KMS-11 (cell line): Measurements from ENCODE around the gene PNPO.

ENCODE experiments used
- H2AFZ ChIP-seq: fragments of 200-600 bp; sonication (generic); 2 replicates; pipeline ENCODE4 v1.6.1; 2016; ENCODE audit warnings: antibody characterized with exemption, mixed run types, low read depth
- H3K27ac ChIP-seq: fragments of 200-600 bp; sonication (generic); 2 replicates; pipeline ENCODE4 v1.6.1; 2016; ENCODE audit warnings: mild to moderate bottlenecking, mixed run types
- H3K27me3 ChIP-seq: fragments of 200-600 bp; sonication (generic); 2 replicates; pipeline ENCODE4 v1.6.1; 2017; ENCODE audit warnings: mild to moderate bottlenecking, low read depth, mixed run types, moderate library complexity; ENCODE audit not compliant: insufficient read depth
- H3K36me3 ChIP-seq: fragments of 200-600 bp; sonication (generic); 2 replicates; pipeline ENCODE4 v1.6.1; 2017; ENCODE audit warnings: mild to moderate bottlenecking, mixed run types; ENCODE audit not compliant: insufficient read depth
- H3K4me1 ChIP-seq: fragments of 200-600 bp; sonication (generic); 2 replicates; pipeline ENCODE4 v1.6.1; 2016; ENCODE audit warnings: mild to moderate bottlenecking, low read depth, mixed run types; ENCODE audit not compliant: poor library complexity, severe bottlenecking
- H3K4me2 ChIP-seq: fragments of 200-600 bp; sonication (generic); 2 replicates; pipeline ENCODE4 v1.7.0; 2016; ENCODE audit warnings: mild to moderate bottlenecking, mixed run types
- H3K4me3 ChIP-seq: fragments of 200-600 bp; sonication (generic); IDR thresholded peaks from 2 replicates; pipeline ENCODE4 v1.6.1; 2017; ENCODE audit warnings: low read depth, low read length, mixed read lengths; ENCODE audit not compliant: insufficient read depth
- H3K79me2 ChIP-seq: fragments of 200-600 bp; sonication (generic); 2 replicates; pipeline ENCODE4 v1.6.1; 2016; ENCODE audit warnings: low read depth, mixed run types; ENCODE audit not compliant: insufficient read depth
- H3K9ac ChIP-seq: fragments of 200-600 bp; sonication (generic); 2 replicates; pipeline ENCODE4 v1.6.1; 2016; ENCODE audit warnings: mild to moderate bottlenecking, mixed run types
- H4K20me1 ChIP-seq: fragments of 200-600 bp; sonication (generic); 2 replicates; pipeline ENCODE4 v1.6.1; 2016; ENCODE audit warnings: mild to moderate bottlenecking, mixed run types; ENCODE audit not compliant: insufficient read depth
- CTCF ChIP-seq: fragments of 200-600 bp; sonication (generic); conservative IDR thresholded peaks from 2 replicates; pipeline ENCODE4 v1.6.1; 2017; ENCODE audit warnings: low read depth, mild to moderate bottlenecking, antibody characterized with exemption, low read length, moderate library complexity, mixed read lengths

Gene PNPO

GRCh38 chr17:47941246-47942095, at the start of gene PNPO:
TSS of gene PNPO (plus strand) at chr17:47941571. CDS start at chr17:47941676, 105 bp downstream.
- H3K4me2 ChIP-seq, result peak within 1 kb of the TSS; percentile 91
- peak within 1 kb of the TSS; percentile 67 for H2AFZ ChIP-seq
- peak within 1 kb of the TSS; percentile 74 for H3K9ac ChIP-seq
- H3K27me3 ChIP-seq, result no peaks in the 10 kb centered on the region
- peak within 1 kb of the TSS; percentile 50 for H3K27ac ChIP-seq
- H4K20me1 ChIP-seq, result no peaks in the 10 kb centered on the region
- TF ChIP-seq CTCF, result no peak
- no peak within 1 kb of the TSS for H3K4me3 ChIP-seq
- H3K36me3 ChIP-seq, result no peaks in the 10 kb centered on the region; the same call in 1 of the 2 replicates
- H3K4me1 ChIP-seq, result peaks cover 55% of the 10 kb centered on the region
- H3K79me2 ChIP-seq, result peaks cover 16% of the 10 kb centered on the region; the same call in 1 of the 2 replicates

- Histone ChIP-seq H3K4me1 (peaks cover 22% of the 10 kb centered on the region), H3K79me2 (peaks cover 12% of the 10 kb centered on the region; the same call in 1 of the 2 replicates), H4K20me1 (no peaks in the 10 kb centered on the region), H2AFZ (peak overlapping the region; percentile 51; the same call in 1 of the 2 replicates), H3K4me3 (no peak overlapping the region), H3K9ac (peak overlapping the region; percentile 35; the same call in 1 of the 2 replicates), H3K36me3 (no peaks in the 10 kb centered on the region), H3K27me3 (no peaks in the 10 kb centered on the region), H3K27ac (no peak overlapping the region), H3K4me2 (peak overlapping the region; percentile 76)
- no peak for TF ChIP-seq CTCF
These were observed 46.6 kb upstream of the PNPO start for GRCh38 chr17:47894498-47895346.

DNA sequence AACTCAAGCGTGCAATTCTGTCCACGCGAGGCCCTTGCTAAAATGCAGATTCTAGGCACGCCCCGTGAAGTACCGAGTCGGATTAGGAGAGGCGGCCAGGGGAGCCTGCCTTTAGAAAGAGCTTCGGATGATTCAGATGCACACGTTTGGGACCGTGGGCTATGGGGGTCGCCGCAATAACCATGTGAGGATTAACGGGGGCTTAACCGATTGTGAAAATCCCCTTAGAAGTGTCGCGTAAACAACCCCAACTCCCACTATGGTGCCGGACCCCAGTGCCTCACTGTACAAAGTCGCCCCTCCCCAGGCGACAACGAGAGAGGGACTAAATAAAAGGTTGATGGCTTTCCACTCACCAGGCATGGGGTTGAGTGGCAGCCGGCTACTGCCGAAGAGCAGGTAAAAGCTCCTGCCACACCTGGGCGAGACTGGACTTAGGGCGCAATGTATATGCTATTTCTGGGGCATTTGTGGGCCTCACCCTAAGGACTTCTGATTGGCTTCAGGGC, 46.0 kb upstream of the PNPO start:
- Histone ChIP-seq H3K4me2 (peak overlapping the region; percentile 76), H3K36me3 (no peaks in the 10 kb centered on the region), H3K4me1 (peaks cover 20% of the 10 kb centered on the region), H3K9ac (peak overlapping the region; percentile 35; the same call in 1 of the 2 replicates), H3K27me3 (no peaks in the 10 kb centered on the region), H3K4me3 (no peak overlapping the region), H3K27ac (no peak overlapping the region), H2AFZ (peak overlapping the region; percentile 51; the same call in 1 of the 2 replicates), H3K79me2 (peaks cover 12% of the 10 kb centered on the region; the same call in 1 of the 2 replicates), H4K20me1 (no peaks in the 10 kb centered on the region)
- TF ChIP-seq CTCF, result no peak
